PC-9 (cell line): ENCODE measurements around the gene UBA1.

Experiments
- CTCF ChIP-seq: fragments of 200-600 bp; sonication (generic); conservative IDR thresholded peaks from 2 replicates; pipeline ENCODE4 v1.6.1; 2017; ENCODE audit warnings: mixed run types, antibody characterized with exemption, mild to moderate bottlenecking, moderate library complexity
- EZH2 ChIP-seq: fragments of 200-600 bp; sonication (generic); IDR thresholded peaks from 2 replicates; pipeline ENCODE4 v1.8.0; 2017; ENCODE audit warnings: antibody characterized with exemption, low read depth

- TF ChIP-seq CTCF (no peak), EZH2 (no peak)
Observed at GRCh38 chrX:47158781-47159180, 34.8 kb upstream of the UBA1 start.
